Anterior cingulate cortex (tissue), 58 donors: Measurements from ENCODE around the gene ABHD13.

ENCODE experiments used
- DNase-seq, 58 donors: peaks; one replicate each; lab custom pipeline; 2025; lab: John Stamatoyannopoulos, UW

Gene ABHD13

DNA sequence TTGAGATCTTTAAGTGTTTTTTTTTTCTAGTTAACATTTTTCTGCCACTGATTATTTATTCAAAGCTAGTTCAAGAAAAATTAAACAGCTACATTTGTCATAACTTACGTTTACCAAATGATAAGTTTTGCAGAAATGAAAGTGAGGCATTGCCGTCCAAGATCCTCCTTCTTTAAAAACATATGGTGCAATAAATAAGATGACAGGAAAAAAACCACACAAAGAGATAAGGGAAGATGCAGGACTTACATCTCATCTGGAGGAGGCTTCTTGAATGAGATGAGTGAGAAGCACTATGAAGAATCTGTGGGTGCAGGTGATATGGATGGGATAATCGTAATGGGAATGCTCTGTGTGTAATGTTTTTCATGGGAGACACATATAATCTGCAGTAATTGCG is 63.7 kb downstream of the ABHD13 start:
- DNase-seq, result no peak

DNA sequence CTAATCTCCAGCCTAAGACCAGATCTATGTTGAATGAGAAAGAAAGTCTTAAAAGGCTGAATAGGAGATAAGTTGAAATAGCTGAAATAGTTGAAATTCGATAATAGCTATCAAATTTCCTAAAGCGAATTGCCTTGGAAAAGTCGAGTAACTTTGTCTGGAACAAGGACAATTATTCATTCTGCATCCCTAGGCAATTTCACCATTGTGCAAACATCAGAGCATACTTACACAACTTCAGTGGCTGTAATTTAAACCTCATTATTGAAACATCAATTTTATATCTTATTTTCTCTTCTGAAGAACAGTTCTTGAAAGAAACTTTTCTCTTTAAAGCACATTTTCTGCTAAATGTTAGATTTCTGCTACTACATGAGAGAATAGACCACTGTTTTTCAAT is 64.9 kb downstream of the ABHD13 start:
- no peak for DNase-seq
